Activated CD4-positive, alpha-beta T cell treated with anti-CD3 and anti-CD28 coated beads, Interleukin-2, amount 50 U/mL, for 16 hours (primary cell): ENCODE results near the gene TASOR.

Experiments used
- DNase-seq: peaks from one replicate; pipeline ENCODE4 v3.0.0-alpha.2; 2020

The TASOR gene

GRCh38 chr3:56684029-56684428 lies 964 bp upstream of the TASOR start:
- DNase-seq = no peak

- peak; percentile 87 for DNase-seq
Observed at GRCh38 chr3:56682462-56683121, 473 bp downstream of the TASOR start.

GRCh38 chr3:56681984-56682461 lies 1.0 kb downstream of the TASOR start:
- no peak for DNase-seq

GRCh38 chr3:56680054-56680580 lies 2.9 kb downstream of the TASOR start:
- DNase-seq = no peak

GRCh38 chr3:56677286-56677685 lies 5.8 kb downstream of the TASOR start:
- DNase-seq = peak; percentile 52

GRCh38 chr3:56673781-56674457 lies 9.1 kb downstream of the TASOR start:
- DNase-seq = no peak

- peak; percentile 25 for DNase-seq
Observed at GRCh38 chr3:56667973-56668579, 15.0 kb downstream of the TASOR start.

- DNase-seq = no peak
Observed at GRCh38 chr3:56664823-56665222, 18.2 kb downstream of the TASOR start.

- DNase-seq = no peak
Observed at GRCh38 chr3:56655709-56656108, 27.4 kb downstream of the TASOR start.

GRCh38 chr3:56654460-56654859 lies 28.6 kb downstream of the TASOR start:
- no peak for DNase-seq

- DNase-seq = no peak
Observed at GRCh38 chr3:56645407-56645806, 37.7 kb downstream of the TASOR start.

GRCh38 chr3:56633602-56634535 lies 49.2 kb downstream of the TASOR start:
- DNase-seq = no peak
